KOPT-K1 (cell line): ENCODE measurements around the gene KCNH8.

Experiments
- H3K27ac ChIP-seq: fragments of 200-600 bp; sonication (generic); 2 replicates; pipeline ENCODE4 v1.5.1; 2016; ENCODE audit warnings: antibody characterized with exemption, mild to moderate bottlenecking, low read depth, low read length; ENCODE audit not compliant: poor library complexity, severe bottlenecking
- H3K36me3 ChIP-seq: fragments of 200-600 bp; sonication (generic); 2 replicates; pipeline ENCODE4 v1.5.1; 2017; ENCODE audit warnings: antibody characterized with exemption, mild to moderate bottlenecking, low read length, moderate library complexity; ENCODE audit not compliant: insufficient read depth
- H3K9me3 ChIP-seq: fragments of 200-600 bp; sonication (generic); 2 replicates; pipeline ENCODE4 v1.5.1; 2017; ENCODE audit warnings: antibody characterized with exemption, low read length, mild to moderate bottlenecking; ENCODE audit not compliant: insufficient read depth, poor library complexity, severe bottlenecking

Gene KCNH8

GRCh38 chr3:19151171-19151570 lies 2.9 kb downstream of the KCNH8 start:
- no peaks in the 10 kb centered on the region for H3K36me3 ChIP-seq
- no peaks in the 10 kb centered on the region for H3K9me3 ChIP-seq
- no peak overlapping the region for H3K27ac ChIP-seq

DNA sequence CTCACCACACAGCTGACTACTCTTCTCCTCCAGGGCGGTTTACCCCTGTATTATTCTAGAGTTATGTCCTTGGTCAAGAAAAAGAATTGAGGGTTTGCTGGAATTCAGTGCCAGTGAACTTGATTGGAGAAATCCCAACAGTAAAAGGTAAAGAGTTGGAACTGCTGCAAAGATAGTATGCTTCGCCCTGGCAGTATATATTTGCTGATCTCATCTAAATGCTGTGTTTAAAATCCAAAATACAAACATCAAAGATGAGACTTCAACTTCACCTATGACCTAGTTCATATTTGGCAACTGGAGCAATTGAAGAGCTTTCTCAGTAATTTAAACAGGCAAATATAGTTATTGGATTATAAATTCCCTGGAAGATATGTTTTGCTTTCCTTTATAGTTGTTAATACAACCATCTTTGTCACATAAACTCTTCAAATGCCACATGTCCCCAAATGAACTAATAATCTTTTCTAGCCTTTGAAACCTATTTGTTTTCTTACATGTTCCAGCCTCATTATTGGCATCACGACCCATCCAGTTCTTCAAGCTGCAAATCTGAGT lies 6.5 kb downstream of the KCNH8 start:
- H3K36me3 ChIP-seq: no peaks in the 10 kb centered on the region
- H3K9me3 ChIP-seq: no peaks in the 10 kb centered on the region
- no peak overlapping the region for H3K27ac ChIP-seq

- Histone ChIP-seq H3K36me3 (no peaks in the 10 kb centered on the region), H3K27ac (no peak overlapping the region), H3K9me3 (no peaks in the 10 kb centered on the region)
These were observed 7.1 kb downstream of the KCNH8 start for GRCh38 chr3:19155375-19155774.

GRCh38 chr3:19159966-19160635 lies 11.8 kb downstream of the KCNH8 start:
- no peaks in the 10 kb centered on the region for H3K36me3 ChIP-seq
- no peak overlapping the region for H3K27ac ChIP-seq
- no peaks in the 10 kb centered on the region for H3K9me3 ChIP-seq

DNA sequence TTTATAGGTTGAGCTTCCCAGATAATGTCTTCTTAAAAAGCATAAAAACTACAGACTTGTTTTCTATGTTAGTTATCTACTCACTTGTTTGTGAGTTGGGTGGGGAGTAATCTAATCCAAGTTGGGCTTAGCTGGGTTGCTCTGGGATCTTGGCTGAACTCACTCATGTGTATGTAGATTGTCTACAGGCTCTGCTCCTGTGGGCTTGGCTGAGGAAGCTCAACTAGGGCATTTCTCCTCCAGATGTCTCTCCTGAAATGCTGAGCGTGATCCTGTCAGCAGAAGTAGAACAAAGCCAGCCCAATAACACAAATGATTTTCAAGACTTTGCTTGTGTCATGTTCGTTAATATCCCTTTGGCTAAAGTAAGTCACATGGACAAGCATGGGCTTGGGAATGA lies 17.3 kb downstream of the KCNH8 start:
- H3K9me3 ChIP-seq: no peaks in the 10 kb centered on the region
- H3K27ac ChIP-seq: no peak overlapping the region
- no peaks in the 10 kb centered on the region for H3K36me3 ChIP-seq

GRCh38 chr3:19171794-19172193 lies 23.5 kb downstream of the KCNH8 start:
- no peaks in the 10 kb centered on the region for H3K36me3 ChIP-seq
- no peaks in the 10 kb centered on the region for H3K9me3 ChIP-seq
- H3K27ac ChIP-seq: no peak overlapping the region

DNA sequence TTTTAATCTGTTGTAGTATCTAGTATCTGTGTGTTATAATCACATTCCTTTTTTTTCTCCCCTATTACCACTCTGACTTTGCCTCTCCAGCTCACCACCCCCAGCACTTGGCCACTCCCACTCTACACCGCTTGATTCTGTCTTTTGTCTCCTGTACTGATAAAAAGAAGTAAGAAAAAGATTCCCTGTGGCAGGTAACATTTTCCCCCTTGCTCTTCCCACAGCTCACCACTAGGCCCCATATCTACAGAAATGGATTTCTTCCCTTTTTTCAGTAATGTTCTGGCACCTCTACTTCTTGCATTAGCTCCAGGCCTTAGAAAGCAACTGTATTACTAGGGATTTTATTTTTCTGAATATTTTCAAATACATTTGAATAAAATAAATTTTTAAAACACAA lies 25.6 kb downstream of the KCNH8 start:
- no peaks in the 10 kb centered on the region for H3K9me3 ChIP-seq

GRCh38 chr3:19183584-19183983 lies 35.3 kb downstream of the KCNH8 start:
- Histone ChIP-seq H3K27ac (no peak overlapping the region), H3K9me3 (no peaks in the 10 kb centered on the region), H3K36me3 (no peaks in the 10 kb centered on the region)

More for the DNA sequence above, 25.6 kb downstream of the KCNH8 start:
- Histone ChIP-seq H3K36me3 (no peaks in the 10 kb centered on the region), H3K27ac (no peak overlapping the region)

DNA sequence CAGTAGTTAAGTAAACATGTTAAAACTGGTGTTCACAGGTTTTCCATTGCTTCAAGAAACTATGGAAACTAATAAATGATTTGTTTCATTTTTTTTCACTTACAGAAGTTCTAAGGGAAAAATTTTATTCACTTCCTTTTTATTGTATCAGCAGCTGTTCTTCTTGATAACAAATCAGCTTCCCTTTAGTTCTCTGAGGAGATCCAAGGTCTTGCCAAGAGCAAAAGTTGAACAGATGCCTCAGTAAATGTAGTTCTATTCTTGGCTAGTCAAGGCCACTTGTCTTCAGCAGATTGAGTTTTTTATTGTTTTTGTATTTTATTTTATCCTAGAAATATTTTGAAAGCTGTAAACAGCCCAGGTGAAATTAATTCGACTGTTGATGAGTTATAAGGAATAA lies 41.8 kb downstream of the KCNH8 start:
- Histone ChIP-seq H3K36me3 (no peaks in the 10 kb centered on the region), H3K9me3 (no peaks in the 10 kb centered on the region), H3K27ac (no peak overlapping the region)

DNA sequence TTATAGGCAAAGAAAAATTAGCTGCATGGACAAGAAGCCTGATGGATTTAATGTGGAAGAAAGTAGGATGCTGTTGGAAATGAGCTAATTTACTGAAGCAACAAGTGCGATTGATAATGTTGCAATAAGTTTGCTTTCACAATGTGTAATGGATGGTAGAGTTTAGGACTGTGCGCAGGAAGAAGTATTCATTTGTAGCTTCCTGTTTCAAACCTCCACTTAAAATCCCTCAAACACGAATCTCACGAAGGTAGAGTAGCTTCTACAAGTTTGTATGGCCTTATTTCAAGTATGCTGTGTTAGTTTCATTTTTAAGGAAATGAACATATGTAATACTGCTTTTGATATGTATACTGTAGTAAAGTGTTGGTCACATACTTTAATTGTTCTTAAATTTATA lies 42.3 kb downstream of the KCNH8 start:
- H3K9me3 ChIP-seq: no peaks in the 10 kb centered on the region
- no peaks in the 10 kb centered on the region for H3K36me3 ChIP-seq
- no peak overlapping the region for H3K27ac ChIP-seq

DNA sequence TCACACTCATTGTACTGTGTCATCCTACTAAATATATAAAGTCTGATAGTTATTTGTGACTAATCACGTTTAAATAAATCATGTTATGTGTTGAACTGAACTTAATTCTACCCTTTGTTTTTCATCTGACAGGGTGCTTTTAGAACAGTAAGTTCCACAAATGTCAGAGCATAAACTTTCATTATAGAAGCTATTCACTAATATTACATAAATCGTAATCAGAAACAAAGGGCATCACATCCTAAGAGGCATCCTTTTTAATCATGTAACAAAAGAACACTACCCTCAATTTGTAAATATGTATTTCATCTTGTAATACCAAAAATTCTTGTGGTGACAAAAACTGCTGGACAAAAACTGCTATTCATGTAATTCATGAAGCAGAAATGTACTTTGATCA lies 50.8 kb downstream of the KCNH8 start:
- no peaks in the 10 kb centered on the region for H3K9me3 ChIP-seq
- H3K36me3 ChIP-seq: no peaks in the 10 kb centered on the region
- no peak overlapping the region for H3K27ac ChIP-seq

GRCh38 chr3:19202303-19202702 lies 54.0 kb downstream of the KCNH8 start:
- Histone ChIP-seq H3K36me3 (no peaks in the 10 kb centered on the region), H3K27ac (no peak overlapping the region)

GRCh38 chr3:19202754-19203153 lies 54.4 kb downstream of the KCNH8 start:
- Histone ChIP-seq H3K36me3 (no peaks in the 10 kb centered on the region), H3K27ac (no peak overlapping the region), H3K9me3 (no peaks in the 10 kb centered on the region)

More at GRCh38 chr3:19202303-19202702, 54.0 kb downstream of the KCNH8 start:
- H3K9me3 ChIP-seq: no peaks in the 10 kb centered on the region

DNA sequence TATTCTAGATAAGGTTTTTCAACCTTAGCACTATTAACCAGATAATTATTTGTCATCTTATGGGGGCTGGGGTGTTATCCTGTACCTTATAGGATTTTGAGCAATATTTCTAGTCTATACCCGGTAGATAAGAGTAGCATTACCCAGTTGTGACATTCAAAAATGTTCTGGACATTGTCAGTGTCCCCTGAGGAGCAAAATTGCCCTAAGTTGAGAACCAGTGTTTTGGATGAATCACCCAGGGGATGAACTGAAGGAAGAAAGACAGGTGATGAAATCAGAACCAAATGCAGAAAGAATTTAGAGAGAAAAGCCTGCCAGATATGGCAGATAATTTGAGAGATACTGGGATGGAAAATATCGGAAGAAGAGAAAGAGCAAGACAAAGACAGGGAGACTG lies 58.2 kb downstream of the KCNH8 start:
- Histone ChIP-seq H3K36me3 (no peaks in the 10 kb centered on the region), H3K27ac (no peak overlapping the region), H3K9me3 (no peaks in the 10 kb centered on the region)

GRCh38 chr3:19213603-19214220 lies 65.4 kb downstream of the KCNH8 start:
- H3K27ac ChIP-seq: no peak overlapping the region
- H3K9me3 ChIP-seq: no peaks in the 10 kb centered on the region
- H3K36me3 ChIP-seq: no peaks in the 10 kb centered on the region

- no peaks in the 10 kb centered on the region for H3K36me3 ChIP-seq
- no peak overlapping the region for H3K27ac ChIP-seq
- no peaks in the 10 kb centered on the region for H3K9me3 ChIP-seq
These were observed 67.1 kb downstream of the KCNH8 start for GRCh38 chr3:19215427-19215826.
